ENCODE results near the gene AHCYL2. TPM values are rescaled to one million over a fixed set of nuclear protein-coding genes. Genes with fewer than 3 reads are reported as not detected.

AHCYL2 gene
- total RNA-seq, 2 donors from 2014 or later = 262 to 397 TPM

- Histone ChIP-seq H3K27ac (no peak overlapping the region), H3K27me3 (no peaks in the 10 kb centered on the region), H3K4me3 (no peak overlapping the region), H3K36me3 (no peaks in the 10 kb centered on the region), H3K4me1 (no peaks in the 10 kb centered on the region), H3K9me3 (no peaks in the 10 kb centered on the region), H3K9ac (ENCODE audit: low read depth in 2 of 2, low read length in 2 of 2) (no peak overlapping the region)
- no peak for TF ChIP-seq CTCF (IDR thresholded peaks at IDR 0.05)
- DNase-seq = no peak
- intact Hi-C loops (cut with DNase I) = no loop called here
Observed at GRCh38 chr7:129435414-129435829, 210.6 kb downstream of the AHCYL2 start.

GRCh38 chr7:129436335-129436923 is 211.6 kb downstream of the AHCYL2 start:
- Histone ChIP-seq H3K4me3 (no peak overlapping the region), H3K27me3 (no peaks in the 10 kb centered on the region), H3K4me1 (no peaks in the 10 kb centered on the region), H3K9ac (ENCODE audit: low read depth in 2 of 2, low read length in 2 of 2) (no peak overlapping the region), H3K9me3 (no peaks in the 10 kb centered on the region), H3K27ac (no peak overlapping the region), H3K36me3 (no peaks in the 10 kb centered on the region)
- DNase-seq = no peak
- TF ChIP-seq CTCF (IDR thresholded peaks at IDR 0.05) = no peak
- intact Hi-C loops (cut with DNase I) = no loop called here

GRCh38 chr7:129437190-129437589 is 212.4 kb downstream of the AHCYL2 start:
- Histone ChIP-seq H3K9me3 (no peaks in the 10 kb centered on the region), H3K4me3 (no peak overlapping the region), H3K9ac (ENCODE audit: low read depth in 2 of 2, low read length in 2 of 2) (no peak overlapping the region), H3K27ac (no peak overlapping the region), H3K36me3 (no peaks in the 10 kb centered on the region), H3K27me3 (no peaks in the 10 kb centered on the region), H3K4me1 (no peaks in the 10 kb centered on the region)
- no peak for DNase-seq
- intact Hi-C loops (cut with DNase I) = no loop called here
- TF ChIP-seq CTCF (IDR thresholded peaks at IDR 0.05) = no peak

- Histone ChIP-seq H3K36me3 (no peaks in the 10 kb centered on the region), H3K9ac (ENCODE audit: low read depth in 2 of 2, low read length in 2 of 2) (no peak overlapping the region), H3K27ac (no peak overlapping the region), H3K4me3 (no peak overlapping the region), H3K4me1 (no peaks in the 10 kb centered on the region), H3K27me3 (no peaks in the 10 kb centered on the region), H3K9me3 (no peaks in the 10 kb centered on the region)
- intact Hi-C loops (cut with DNase I) = no loop called here
- no peak for TF ChIP-seq CTCF (IDR thresholded peaks at IDR 0.05)
- no peak for DNase-seq
Observed at GRCh38 chr7:129438281-129438838, 213.5 kb downstream of the AHCYL2 start.

GRCh38 chr7:129438839-129439651 is 214.2 kb downstream of the AHCYL2 start:
- no peak for TF ChIP-seq CTCF (IDR thresholded peaks at IDR 0.05)
- H3K9ac ChIP-seq (ENCODE audit: low read depth in 2 of 2, low read length in 2 of 2) = no peak overlapping the region
- no peak for DNase-seq
- H3K4me3 ChIP-seq = no peak overlapping the region
- H3K9me3 ChIP-seq = no peaks in the 10 kb centered on the region
- no peak overlapping the region for H3K27ac ChIP-seq
- no peaks in the 10 kb centered on the region for H3K36me3 ChIP-seq
- H3K27me3 ChIP-seq = no peaks in the 10 kb centered on the region
- H3K4me1 ChIP-seq = no peaks in the 10 kb centered on the region
- intact Hi-C loops (cut with DNase I) = no loop called here

All from colonic mucosa (tissue), 4 donors.